Keratinocyte (primary cell): Measurements from ENCODE around the gene MYL5. TPM values are rescaled to one million over a fixed set of nuclear protein-coding genes. Genes with fewer than 3 reads are reported as not detected.

Experiments
- DNase-seq: peaks from one replicate; pipeline ENCODE4 v3.0.0-alpha.2; 2011; ENCODE audit warnings: low read depth, missing footprints, low spot score
- FAIRE-seq: peaks from 2 replicates; lab custom pipeline; 2011; peaks lifted over from hg19 to GRCh38; lab: Jason Lieb, UNC
- H2AFZ ChIP-seq: 2 replicates; pipeline ENCODE4 v1.6.0; 2012; ENCODE audit warnings: low read length, control low read depth, inconsistent platforms; ENCODE audit not compliant: control insufficient read depth
- H3K27ac ChIP-seq: 2 replicates; pipeline ENCODE4 v1.5.1; 2011; ENCODE audit warnings: low read length; ENCODE audit not compliant: control insufficient read depth, insufficient read depth
- H3K27me3 ChIP-seq: 3 replicates; pipeline ENCODE4 v1.6.0; 2011; ENCODE audit warnings: low read length; ENCODE audit not compliant: control insufficient read depth, insufficient read depth; ENCODE audit errors: extremely low read depth
- H3K36me3 ChIP-seq, 2 experiments: 2 replicates in 1 of 2; 3 replicates in 1 of 2; pipeline ENCODE4 v1.5.1; 2011; ENCODE audit warnings: low read length in 2 of 2, mild to moderate bottlenecking in 1 of 2; ENCODE audit not compliant: control insufficient read depth in 2 of 2, insufficient read depth in 2 of 2; ENCODE audit errors: extremely low read depth in 1 of 2
- H3K4me1 ChIP-seq: 3 replicates; pipeline ENCODE4 v1.5.1; 2011; ENCODE audit warnings: low read length; ENCODE audit not compliant: control insufficient read depth, insufficient read depth; ENCODE audit errors: extremely low read depth
- H3K4me2 ChIP-seq: 3 replicates; pipeline ENCODE4 v1.6.0; 2011; ENCODE audit warnings: low read depth, low read length; ENCODE audit not compliant: control insufficient read depth, insufficient read depth; ENCODE audit errors: extremely low read depth
- H3K4me3 ChIP-seq, 3 experiments: fragments of 200-600 bp in 1 of 3; sonication (generic) in 1 of 3; 2 replicates in 2 of 3; 3 replicates in 1 of 3; pipeline ENCODE4 v1.5.1; 2011 to 2016; ENCODE audit warnings: low read length in 3 of 3, mild to moderate bottlenecking in 3 of 3, control low read depth in 2 of 3, inconsistent platforms in 1 of 3, low read depth in 1 of 3, mixed read lengths in 1 of 3, mixed run types in 1 of 3, moderate library complexity in 1 of 3; ENCODE audit not compliant: control insufficient read depth in 2 of 3, insufficient read depth in 2 of 3; ENCODE audit errors: extremely low read depth in 1 of 3
- H3K79me2 ChIP-seq: 2 replicates; pipeline ENCODE4 v1.6.0; 2012; ENCODE audit warnings: low read length; ENCODE audit not compliant: control insufficient read depth, insufficient read depth
- H3K9ac ChIP-seq: 3 replicates; pipeline ENCODE4 v1.6.0; 2011; ENCODE audit warnings: low read length; ENCODE audit not compliant: control insufficient read depth, insufficient read depth; ENCODE audit errors: extremely low read depth
- H3K9me1 ChIP-seq: 3 replicates; pipeline ENCODE4 v1.6.0; 2011; ENCODE audit warnings: low read length; ENCODE audit not compliant: control insufficient read depth, insufficient read depth; ENCODE audit errors: extremely low read depth
- H3K9me3 ChIP-seq: 2 replicates; pipeline ENCODE4 v1.5.1; 2012; ENCODE audit warnings: low read depth, low read length; ENCODE audit not compliant: control insufficient read depth
- H4K20me1 ChIP-seq: 3 replicates; pipeline ENCODE4 v1.6.0; 2011; ENCODE audit warnings: low read length; ENCODE audit not compliant: control insufficient read depth, insufficient read depth; ENCODE audit errors: extremely low read depth
- EZH2 ChIP-seq: IDR thresholded peaks from one replicate; pipeline ENCODE4 v1.6.1; 2012; ENCODE audit warnings: inconsistent platforms, mild to moderate bottlenecking, low read length, moderate library complexity
- dilution Hi-C: fragments of 300-500 bp; cut with MboI; formaldehyde crosslinking; loops from one replicate; pipeline ENCODE4 v1.7.0; 2020; ENCODE audit warnings: low sequenced_read_pairs; ENCODE audit not compliant: extremely low pct_ligation_motif_present
- polyA plus RNA-seq, 5 experiments: library from polyadenylated mRNA; depleted of rRNA in 3 of 5; stranded (reverse) in 3 of 5; stranded (forward) in 1 of 5; unstranded in 1 of 5; fragments of >200 nt; gene quantifications; 1 replicate in 1 of 5; 2 replicates in 3 of 5; 3 replicates in 1 of 5; pipeline versions ENCODE4 v1.2.1 to v1.2.3, GENCODE V29; 2011 to 2012; ENCODE audit warnings: missing spikeins in 2 of 5, low read depth in 1 of 5, low replicate concordance in 1 of 5
- TF ChIP-seq, protein P1 (sequence below), 3 experiments: IDR thresholded peaks in 1 of 3; conservative IDR thresholded peaks in 1 of 3; optimal IDR thresholded peaks in 1 of 3; 2 replicates in 2 of 3; 3 replicates in 1 of 3; pipeline versions ENCODE3 to v1.5.1; 2011; ENCODE audit warnings: low read length in 3 of 3, mild to moderate bottlenecking in 3 of 3, moderate library complexity in 2 of 3, control low read depth in 1 of 3, inconsistent platforms in 1 of 3; ENCODE audit not compliant: insufficient read depth in 2 of 3; ENCODE audit errors: extremely low read depth in 1 of 3

The MYL5 gene
- polyA plus RNA-seq, 1 donor (not counting 4 experiments of a cell fraction or from before 2014, with no cell fraction given) = 8.0 TPM

DNA sequence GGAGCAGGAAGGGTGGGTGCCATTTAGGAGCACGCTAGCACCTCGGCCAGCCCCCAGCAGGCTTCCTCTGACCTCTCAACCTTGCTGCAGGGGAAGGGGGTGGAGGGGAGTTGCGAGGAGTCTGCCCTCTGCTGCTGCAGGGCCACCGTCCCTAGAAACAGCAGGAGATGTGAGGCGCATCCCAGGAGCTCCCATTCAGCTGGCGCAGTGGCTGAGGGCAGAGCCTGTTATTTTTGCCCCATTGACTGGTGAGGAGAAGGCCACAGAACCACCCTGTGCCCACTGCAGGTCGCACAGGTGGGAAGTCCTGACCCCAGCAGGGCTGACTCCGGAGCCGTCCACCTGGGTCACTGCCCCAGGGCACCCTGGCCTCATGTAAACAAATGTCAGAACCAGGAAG, 40.9 kb upstream of the MYL5 start:
- Histone ChIP-seq H3K27ac (no peak overlapping the region), H4K20me1 (no peaks in the 10 kb centered on the region), H3K9me1 (no peaks in the 10 kb centered on the region), H3K4me2 (no peak overlapping the region), H3K79me2 (no peaks in the 10 kb centered on the region), H2AFZ (no peak overlapping the region), H3K9me3 (peaks cover 13% of the 10 kb centered on the region), H3K4me3 (no peak overlapping the region), H3K9ac (no peak overlapping the region), H3K36me3 (no peaks in the 10 kb centered on the region), H3K27me3 (peaks cover 15% of the 10 kb centered on the region), H3K4me1 (no peaks in the 10 kb centered on the region)
- TF ChIP-seq EZH2 = no peak
- TF ChIP-seq, protein P1, sequence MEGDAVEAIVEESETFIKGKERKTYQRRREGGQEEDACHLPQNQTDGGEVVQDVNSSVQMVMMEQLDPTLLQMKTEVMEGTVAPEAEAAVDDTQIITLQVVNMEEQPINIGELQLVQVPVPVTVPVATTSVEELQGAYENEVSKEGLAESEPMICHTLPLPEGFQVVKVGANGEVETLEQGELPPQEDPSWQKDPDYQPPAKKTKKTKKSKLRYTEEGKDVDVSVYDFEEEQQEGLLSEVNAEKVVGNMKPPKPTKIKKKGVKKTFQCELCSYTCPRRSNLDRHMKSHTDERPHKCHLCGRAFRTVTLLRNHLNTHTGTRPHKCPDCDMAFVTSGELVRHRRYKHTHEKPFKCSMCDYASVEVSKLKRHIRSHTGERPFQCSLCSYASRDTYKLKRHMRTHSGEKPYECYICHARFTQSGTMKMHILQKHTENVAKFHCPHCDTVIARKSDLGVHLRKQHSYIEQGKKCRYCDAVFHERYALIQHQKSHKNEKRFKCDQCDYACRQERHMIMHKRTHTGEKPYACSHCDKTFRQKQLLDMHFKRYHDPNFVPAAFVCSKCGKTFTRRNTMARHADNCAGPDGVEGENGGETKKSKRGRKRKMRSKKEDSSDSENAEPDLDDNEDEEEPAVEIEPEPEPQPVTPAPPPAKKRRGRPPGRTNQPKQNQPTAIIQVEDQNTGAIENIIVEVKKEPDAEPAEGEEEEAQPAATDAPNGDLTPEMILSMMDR (optimal IDR thresholded peaks at IDR 0.05 in 1 of 3, IDR thresholded peaks at IDR 0.05 in 1 of 3, conservative IDR thresholded peaks at IDR 0.05 in 1 of 3; ENCODE audit: extremely low read depth in 1 of 3, insufficient read depth in 2 of 3, low read length in 3 of 3) = no peak
- dilution Hi-C loops = no loop called here
- FAIRE-seq = no peak
- DNase-seq = no peak

DNA sequence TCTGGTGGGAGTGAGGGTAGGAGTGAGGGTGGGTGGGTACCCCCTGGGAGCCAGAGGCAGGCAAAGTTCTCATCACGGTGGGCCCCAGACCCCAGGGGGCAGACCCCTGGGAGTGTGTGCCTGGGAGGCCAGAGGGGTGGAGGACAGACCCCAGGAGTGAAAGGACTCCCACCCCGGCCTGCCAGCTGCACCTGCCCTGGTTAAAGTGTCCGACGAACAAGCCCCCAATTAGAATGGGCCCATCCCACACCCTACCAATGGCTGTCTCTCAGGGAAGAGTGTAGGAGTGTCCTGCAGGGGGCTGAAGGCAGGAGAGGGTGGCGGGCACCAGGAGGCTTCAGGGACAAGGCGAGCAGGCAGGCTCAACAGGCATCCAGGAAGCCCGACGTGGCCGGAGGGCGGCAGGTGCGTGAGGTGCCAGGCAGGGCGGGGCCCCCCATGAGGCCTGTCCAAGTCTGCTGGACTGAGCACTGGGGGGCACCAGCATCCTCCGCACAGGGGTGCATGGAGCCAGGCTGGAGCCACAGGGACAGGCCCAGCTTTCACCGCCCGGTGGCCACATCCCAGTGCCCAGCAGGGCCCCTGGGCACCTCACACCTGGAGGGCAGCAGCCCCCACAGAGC, 40.3 kb upstream of the MYL5 start:
- Histone ChIP-seq H3K4me1 (no peaks in the 10 kb centered on the region), H4K20me1 (no peaks in the 10 kb centered on the region), H3K9ac (no peak overlapping the region), H3K4me2 (no peak overlapping the region), H3K36me3 (no peaks in the 10 kb centered on the region), H2AFZ (no peak overlapping the region), H3K4me3 (no peak overlapping the region), H3K79me2 (no peaks in the 10 kb centered on the region), H3K9me1 (no peaks in the 10 kb centered on the region), H3K27ac (no peak overlapping the region), H3K9me3 (peaks cover 13% of the 10 kb centered on the region), H3K27me3 (peaks cover 15% of the 10 kb centered on the region)
- dilution Hi-C loops = no loop called here
- FAIRE-seq = no peak
- no peak for DNase-seq
- TF ChIP-seq, protein P1 (optimal IDR thresholded peaks at IDR 0.05 in 1 of 3, IDR thresholded peaks at IDR 0.05 in 1 of 3, conservative IDR thresholded peaks at IDR 0.05 in 1 of 3; ENCODE audit: extremely low read depth in 1 of 3, insufficient read depth in 2 of 3, low read length in 3 of 3) = no peak
- no peak for TF ChIP-seq EZH2
